SK-N-SH (cell line): ENCODE results near the gene SBF2. TPM values are rescaled to one million over a fixed set of nuclear protein-coding genes. Genes with fewer than 3 reads are reported as not detected.

Experiments used
- CTCF ChIA-PET: fragments of 300-600, 350-600 bp; formaldehyde crosslinking; extraction: SDS; loops from one replicate; lab custom pipeline; 2021; lab: Yijun Ruan, JAX
- POLR2A ChIA-PET: fragments of 350-600 bp; sonication (Branson Sonifier 250); formaldehyde crosslinking; extraction: SDS; loops from one replicate; lab custom pipeline; 2020; ENCODE audit warnings: antibody characterized with exemption, inconsistent platforms; lab: Yijun Ruan, JAX
- DNase-seq: peaks from one replicate; pipeline ENCODE4 v3.0.0; 2012
- H2AFZ ChIP-seq: fragments of 200-600 bp; sonication (generic); 2 replicates; pipeline ENCODE4 v1.8.1; 2016; ENCODE audit warnings: antibody characterized with exemption, mild to moderate bottlenecking, low read depth
- H3F3A ChIP-seq: fragments of 200-600 bp; sonication (generic); replicated peaks from 2 replicates; pipeline ENCODE3; 2016; ENCODE audit warnings: antibody characterized with exemption, mild to moderate bottlenecking; ENCODE audit not compliant: insufficient read depth
- H3K27ac ChIP-seq, 2 experiments: fragments of 200-500 bp in 1 of 2; fragments of 200-600 bp in 1 of 2; sonication (Bioruptor generic) in 1 of 2; sonication (generic), shearing (Covaris generic) in 1 of 2; 2 replicates each; pipeline versions ENCODE4 v1.5.1 to v1.6.1; 2014 to 2016; ENCODE audit warnings: low read depth in 2 of 2, inconsistent platforms in 1 of 2, low read length in 1 of 2, mild to moderate bottlenecking in 1 of 2, mixed read lengths in 1 of 2
- H3K27me3 ChIP-seq: fragments of 200-600 bp; sonication (generic), shearing (Covaris generic); 2 replicates; pipeline ENCODE4 v1.6.1; 2016; ENCODE audit warnings: mixed run types; ENCODE audit not compliant: insufficient read depth
- H3K36me3 ChIP-seq, 2 experiments: fragments of 200-500 bp in 1 of 2; fragments of 200-600 bp in 1 of 2; sonication (Bioruptor generic) in 1 of 2; sonication (generic) in 1 of 2; replicated peaks in 1 of 2; 2 replicates each; pipeline versions ENCODE3 to v1.5.1; 2014 to 2016; ENCODE audit warnings: low read length in 1 of 2, mild to moderate bottlenecking in 1 of 2; ENCODE audit not compliant: insufficient read depth in 2 of 2, control insufficient read depth in 1 of 2
- H3K4me1 ChIP-seq, 2 experiments: fragments of 200-500 bp in 1 of 2; fragments of 200-600 bp in 1 of 2; sonication (Bioruptor generic) in 1 of 2; sonication (generic), shearing (Covaris generic) in 1 of 2; 2 replicates each; pipeline versions ENCODE4 v1.5.1 to v1.6.1; 2014 to 2016; ENCODE audit warnings: low read depth in 1 of 2, low read length in 1 of 2, mixed run types in 1 of 2; ENCODE audit not compliant: insufficient read depth in 2 of 2, control insufficient read depth in 1 of 2
- H3K4me2 ChIP-seq: fragments of 200-600 bp; sonication (generic), shearing (Covaris generic); 2 replicates; pipeline ENCODE4 v1.6.1; 2017; ENCODE audit warnings: mixed run types
- H3K4me3 ChIP-seq, 2 experiments: fragments of 200-500 bp in 1 of 2; fragments of 200-600 bp in 1 of 2; sonication (Bioruptor generic) in 1 of 2; sonication (generic), shearing (Covaris generic) in 1 of 2; 2 replicates each; pipeline versions ENCODE4 v1.5.1 to v1.8.1; 2014 to 2016; ENCODE audit warnings: low read depth in 2 of 2, inconsistent platforms in 1 of 2, low read length in 1 of 2, mild to moderate bottlenecking in 1 of 2, mixed read lengths in 1 of 2, moderate library complexity in 1 of 2
- H3K79me2 ChIP-seq: fragments of 200-600 bp; sonication (generic); 2 replicates; pipeline ENCODE4 v1.8.1; 2017; ENCODE audit warnings: mild to moderate bottlenecking; ENCODE audit not compliant: insufficient read depth
- H3K9ac ChIP-seq: fragments of 200-600 bp; sonication (generic); 2 replicates; pipeline ENCODE4 v1.6.1; 2017; ENCODE audit warnings: mixed run types
- H3K9me2 ChIP-seq: fragments of 200-600 bp; sonication (generic); 2 replicates; pipeline ENCODE4 v1.6.1; 2017; ENCODE audit warnings: mixed run types
- H3K9me3 ChIP-seq: fragments of 200-600 bp; sonication (generic); 2 replicates; pipeline ENCODE4 v1.6.1; 2017; ENCODE audit warnings: mixed run types, mild to moderate bottlenecking, moderate library complexity
- H4K20me1 ChIP-seq: fragments of 200-600 bp; sonication (generic); 2 replicates; pipeline ENCODE4 v1.6.1; 2017; ENCODE audit warnings: mild to moderate bottlenecking, mixed run types; ENCODE audit not compliant: insufficient read depth
- CTCF ChIP-seq: fragments of 200-600 bp; sonication (generic); IDR thresholded peaks from 2 replicates; pipeline ENCODE4 v1.6.1; 2017; ENCODE audit warnings: antibody characterized with exemption, mild to moderate bottlenecking, moderate library complexity
- ELF1 ChIP-seq: IDR thresholded peaks from 2 replicates; pipeline ENCODE4 v1.4.0; 2012
- FOXJ3 ChIP-seq: sonication (generic); formaldehyde crosslinking; IDR thresholded peaks from 2 replicates; pipeline ENCODE4 v1.5.1; 2020; ENCODE audit warnings: mild to moderate bottlenecking, missing genetic modification reagents
- GABPA ChIP-seq: IDR thresholded peaks from 2 replicates; pipeline ENCODE4 v1.4.0; 2012; ENCODE audit warnings: low read depth, mild to moderate bottlenecking
- JUND ChIP-seq: IDR thresholded peaks from 2 replicates; pipeline ENCODE4 v1.4.0; 2012
- MAX ChIP-seq: IDR thresholded peaks from 2 replicates; pipeline ENCODE4 v1.4.0; 2012; ENCODE audit warnings: low read depth
- MXI1 ChIP-seq: IDR thresholded peaks from 2 replicates; pipeline ENCODE4 v1.6.1; 2012; ENCODE audit warnings: mild to moderate bottlenecking, low read depth, low read length, improper control_type of control experiment
- NRF1 ChIP-seq: IDR thresholded peaks from 2 replicates; pipeline ENCODE4 v1.6.1; 2012; ENCODE audit warnings: low read depth, mild to moderate bottlenecking, low read length
- RAD21 ChIP-seq: IDR thresholded peaks from 2 replicates; pipeline ENCODE4 v1.6.1; 2012; ENCODE audit warnings: mild to moderate bottlenecking, low read length
- RFX5 ChIP-seq: IDR thresholded peaks from 2 replicates; pipeline ENCODE4 v1.6.1; 2012; ENCODE audit warnings: mild to moderate bottlenecking, improper control_type of control experiment, low read length
- SIN3A ChIP-seq: IDR thresholded peaks from 2 replicates; pipeline ENCODE4 v1.6.1; 2012; ENCODE audit warnings: low read depth, mild to moderate bottlenecking, low read length, moderate library complexity, borderline replicate concordance
- TEAD4 ChIP-seq: IDR thresholded peaks from 2 replicates; pipeline ENCODE4 v1.4.0; 2012; ENCODE audit warnings: mild to moderate bottlenecking, borderline replicate concordance; ENCODE audit not compliant: insufficient read depth
- USF2 ChIP-seq: fragments of 150-350 bp; IDR thresholded peaks from 2 replicates; pipeline ENCODE4 v1.6.1; 2017; ENCODE audit warnings: antibody characterized with exemption, low read length, low read depth, borderline replicate concordance
- WGBS: methylation state at CpG from one replicate; pipeline ENCODE4 v1.1.6; 2017; ENCODE audit warnings: low lambda C conversion rate; 5-methylcytosine and 5-hydroxymethylcytosine counted together
- polyA plus RNA-seq, 3 experiments: library from polyadenylated mRNA; depleted of rRNA; stranded (reverse); fragments of >200 nt; gene quantifications; 2 replicates each; pipeline ENCODE4 v1.2.3, GENCODE V29; 2012

Gene SBF2
- polyA plus RNA-seq, 1 of the 3 experiments (the other 2 are of a cell fraction), result 23.0 TPM

- H3K9me2 ChIP-seq, result no peaks in the 10 kb centered on the region
- H3K79me2 ChIP-seq, result no peaks in the 10 kb centered on the region
- H3K4me2 ChIP-seq, result no peak overlapping the region
- ChIA-PET POLR2A (no interaction called here), CTCF (interaction anchor here (1.2 kb wide), 1 partner anchor 10 kb away, joined by 3 read pairs; no protein-coding TSS in a partner anchor)
- no peaks in the 10 kb centered on the region for H3F3A ChIP-seq
- DNase-seq, result no peak
- WGBS, result 57% methylated on average over 1 of the region's 1 CpG
- H3K27ac ChIP-seq, result no peak overlapping the region
- TF ChIP-seq TEAD4, result no peak
- no peak for TF ChIP-seq MXI1
- no peak for TF ChIP-seq GABPA
- no peak for TF ChIP-seq USF2
- TF ChIP-seq JUND, result no peak
- no peak for TF ChIP-seq CTCF
- no peak for TF ChIP-seq FOXJ3 (CRISPR knock-in tag)
- TF ChIP-seq, all 33 proteins: peak for 0
- no peak overlapping the region for H3K4me3 ChIP-seq
- no peak overlapping the region for H2AFZ ChIP-seq
- no peaks in the 10 kb centered on the region for H3K9me3 ChIP-seq
- H3K9ac ChIP-seq, result no peak overlapping the region
- H3K36me3 ChIP-seq, result peaks cover 0 to 31% of the 10 kb centered on the region in 2 experiments
- H4K20me1 ChIP-seq, result no peaks in the 10 kb centered on the region
- no peaks in the 10 kb centered on the region for H3K27me3 ChIP-seq
- peaks cover 0 to 13% of the 10 kb centered on the region in 2 experiments; a peak in 2 of 4 replicates for H3K4me1 ChIP-seq
Observed at GRCh38 chr11:10017050-10017449, 277.0 kb downstream of the SBF2 start.

- CTCF ChIA-PET, result interaction anchor here (1.0 to 1.3 kb wide), 2 partner anchors 8 to 296 kb away, joined by 3 to 4 read pairs; no protein-coding TSS in a partner anchor
- peaks cover 4% of the 10 kb centered on the region; the same call in 1 of the 2 replicates for H3K9me3 ChIP-seq
- H3F3A ChIP-seq, result no peaks in the 10 kb centered on the region
- H3K4me1 ChIP-seq, result no peaks in the 10 kb centered on the region
- H3K9ac ChIP-seq, result no peak overlapping the region
- H3K9me2 ChIP-seq, result no peaks in the 10 kb centered on the region
- H3K4me2 ChIP-seq, result no peak overlapping the region
- no peaks in the 10 kb centered on the region for H3K27me3 ChIP-seq
- 94% methylated on average over 3 of the region's 3 CpGs for WGBS
- no peaks in the 10 kb centered on the region for H4K20me1 ChIP-seq
- H3K36me3 ChIP-seq, result peaks cover 0 to 47% of the 10 kb centered on the region in 2 experiments
- no peak overlapping the region for H3K27ac ChIP-seq
- no peaks in the 10 kb centered on the region for H3K79me2 ChIP-seq
- no peak overlapping the region for H2AFZ ChIP-seq
- no peak for DNase-seq
- TF ChIP-seq MAX (no peak), RFX5 (no peak), USF2 (no peak), ELF1 (no peak), CTCF (no peak), JUND (no peak), TEAD4 (no peak), SIN3A (no peak), RAD21 (no peak), NRF1 (no peak), GABPA (no peak), MXI1 (no peak)
- H3K4me3 ChIP-seq, result no peak overlapping the region
- POLR2A ChIA-PET, result no interaction called here
Observed at GRCh38 chr11:10012068-10012467, 282.0 kb downstream of the SBF2 start.
